Esophagus squamous epithelium (tissue), 5 donors: ENCODE results near the gene RPS19BP1. TPM values are rescaled to one million over a fixed set of nuclear protein-coding genes. Genes with fewer than 3 reads are reported as not detected.

Source experiments
- DNase-seq: peaks from one replicate; lab custom pipeline; 2025; lab: John Stamatoyannopoulos, UW
- H3K27ac ChIP-seq, 4 donors: fragments of 200-600 bp; sonication (generic); one replicate each; pipeline ENCODE4 v1.5.1; 2016 to 2019; ENCODE audit warnings: mild to moderate bottlenecking in 1 of 4
- H3K27me3 ChIP-seq, 4 donors: fragments of 200-600 bp; sonication (generic); 1 replicate in 3 of 4; 2 replicates in 1 of 4; pipeline versions ENCODE4 v1.5.1 to v1.6.0; 2017 to 2021; ENCODE audit warnings: antibody characterized with exemption in 1 of 4
- H3K36me3 ChIP-seq, 3 donors: fragments of 200-600 bp; sonication (generic); one replicate each; pipeline ENCODE4 v1.5.1; 2016 to 2019
- H3K4me1 ChIP-seq, 3 donors: fragments of 200-600 bp; sonication (generic); one replicate each; pipeline ENCODE4 v1.5.1; 2017 to 2019
- H3K4me3 ChIP-seq, 4 donors: fragments of 200-600 bp; sonication (generic); 1 replicate in 3 of 4; 2 replicates in 1 of 4; pipeline ENCODE4 v1.5.1; 2016 to 2019; ENCODE audit warnings: mild to moderate bottlenecking in 2 of 4, moderate library complexity in 1 of 4
- H3K9me3 ChIP-seq, 3 donors: fragments of 200-600 bp; sonication (generic); one replicate each; pipeline ENCODE4 v1.5.1; 2016 to 2019
- CTCF ChIP-seq, 6 experiments: fragments of 450-650 bp in 4 of 6; fragments of 200-600 bp in 2 of 6; sonication (generic) in 2 of 6; IDR thresholded peaks; one replicate each; pipeline ENCODE4 v1.5.1; 2016 to 2019; ENCODE audit warnings: antibody characterized with exemption in 6 of 6, mild to moderate bottlenecking in 4 of 6, moderate library complexity in 4 of 6
- POLR2A ChIP-seq, 4 donors: fragments of 450-650 bp; IDR thresholded peaks; one replicate each; pipeline ENCODE4 v1.6.1; 2017; ENCODE audit warnings: antibody characterized with exemption in 4 of 4, mild to moderate bottlenecking in 4 of 4, moderate library complexity in 3 of 4
- WGBS, 2 donors: methylation state at CpG; one replicate each; pipeline ENCODE4 v1.1.5; 2018; 5-methylcytosine and 5-hydroxymethylcytosine counted together
- intact Hi-C: fragments of 100-400 bp; cut with DNase I; formaldehyde crosslinking; loops from one replicate; pipeline ENCODE4 v1.15.0; 2022
- total RNA-seq, 4 donors: library from RNA; depleted of rRNA; stranded (reverse); fragments of >200 nt; gene quantifications; one replicate each; pipeline ENCODE4 v1.1.0, GENCODE V29; 2016
- donor health status: DM: yes; HTN: yes; CAD: no.

Gene RPS19BP1
- total RNA-seq, 4 donors from 2014 or later: 70.9 to 109 (median 88.1) TPM

GRCh38 chr22:39567135-39567946, 34.8 kb upstream of the RPS19BP1 start:
- Histone ChIP-seq H3K4me3 (no peak overlapping the region), H3K27ac (no peak overlapping the region), H3K9me3 (no peaks in the 10 kb centered on the region), H3K4me1 (peaks cover 0 to 9% (median 3%) of the 10 kb centered on the region in 3 donors), H3K36me3 (no peaks in the 10 kb centered on the region), H3K27me3 (peaks cover 0 to 44% (median 0%) of the 10 kb centered on the region in 4 donors)
- DNase-seq: no peak
- WGBS, 2 donors: 33 to 39% methylated on average over 13 of the region's 14 CpGs
- TF ChIP-seq CTCF (IDR thresholded peaks at IDR 0.05) (no peak), POLR2A (IDR thresholded peaks at IDR 0.05) (no peak)
- intact Hi-C loops: no loop called here

DNA sequence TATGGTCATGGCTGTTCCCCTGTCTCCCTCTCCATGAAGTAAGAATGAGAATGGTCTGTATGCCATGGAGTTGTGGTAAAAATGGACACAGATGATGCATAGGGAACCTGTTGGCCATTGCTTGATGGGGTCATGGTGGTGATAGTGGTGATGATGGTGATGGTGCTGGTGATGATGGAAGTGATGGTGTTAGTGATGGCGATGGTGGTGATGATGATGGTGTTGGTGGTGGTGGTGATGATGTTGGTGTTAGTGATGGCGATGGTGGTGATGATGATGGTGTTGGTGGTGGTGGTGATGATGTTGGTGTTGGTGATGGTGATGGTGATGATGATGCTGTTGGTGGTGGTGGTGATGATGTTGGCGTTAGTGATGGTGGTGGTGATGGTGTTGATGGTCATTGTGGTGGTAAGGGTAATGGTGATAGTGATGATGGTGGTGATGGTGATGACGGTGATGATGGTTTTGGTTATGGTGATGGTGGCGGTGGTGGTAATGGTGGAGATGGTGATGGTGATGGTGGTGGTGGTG, 32.9 kb upstream of the RPS19BP1 start:
- TF ChIP-seq POLR2A (IDR thresholded peaks at IDR 0.05) (no peak), CTCF (IDR thresholded peaks at IDR 0.05) (no peak)
- Histone ChIP-seq H3K4me1 (peaks cover 0 to 9% (median 3%) of the 10 kb centered on the region in 3 donors), H3K9me3 (no peaks in the 10 kb centered on the region), H3K27me3 (peaks cover 0 to 47% (median 0%) of the 10 kb centered on the region in 4 donors), H3K27ac (no peak overlapping the region), H3K36me3 (no peaks in the 10 kb centered on the region), H3K4me3 (no peak overlapping the region)
- DNase-seq: no peak
- intact Hi-C loops: no loop called here
- WGBS, 2 donors: 94 to 95% methylated on average over 5 of the region's 5 CpGs

- H3K27me3 ChIP-seq: peaks cover 0 to 63% (median under 1%) of the 10 kb centered on the region in 4 donors
- WGBS, 2 donors: 80 to 89% methylated on average over 7 of the region's 7 CpGs
- peaks cover 0 to 14% (median 3%) of the 10 kb centered on the region in 3 donors for H3K4me1 ChIP-seq
- H3K4me3 ChIP-seq: no peak overlapping the region
- H3K36me3 ChIP-seq: no peaks in the 10 kb centered on the region
- no peak for DNase-seq
- no peaks in the 10 kb centered on the region for H3K9me3 ChIP-seq
- intact Hi-C loops: no loop called here
- no peak for TF ChIP-seq CTCF (IDR thresholded peaks at IDR 0.05)
- no peak for TF ChIP-seq POLR2A (IDR thresholded peaks at IDR 0.05)
- no peak overlapping the region for H3K27ac ChIP-seq
Observed at GRCh38 chr22:39563571-39564428, 31.3 kb upstream of the RPS19BP1 start.

GRCh38 chr22:39562839-39563489, 30.4 kb upstream of the RPS19BP1 start:
- no peaks in the 10 kb centered on the region for H3K36me3 ChIP-seq
- no peak overlapping the region for H3K27ac ChIP-seq
- peaks cover 0 to 71% (median 7%) of the 10 kb centered on the region in 4 donors for H3K27me3 ChIP-seq
- H3K9me3 ChIP-seq: no peaks in the 10 kb centered on the region
- DNase-seq: no peak
- peaks cover under 1 to 22% (median 9%) of the 10 kb centered on the region in 3 donors for H3K4me1 ChIP-seq
- intact Hi-C loops: no loop called here
- whole genome bisulfite sequencing, 2 donors: 71 to 80% methylated on average over 2 to 8 of the region's 9 CpGs
- no peak overlapping the region for H3K4me3 ChIP-seq
- TF ChIP-seq CTCF (IDR thresholded peaks at IDR 0.05): no peak
- no peak for TF ChIP-seq POLR2A (IDR thresholded peaks at IDR 0.05)
